Measurements from ENCODE around the gene WBP1.

DNA sequence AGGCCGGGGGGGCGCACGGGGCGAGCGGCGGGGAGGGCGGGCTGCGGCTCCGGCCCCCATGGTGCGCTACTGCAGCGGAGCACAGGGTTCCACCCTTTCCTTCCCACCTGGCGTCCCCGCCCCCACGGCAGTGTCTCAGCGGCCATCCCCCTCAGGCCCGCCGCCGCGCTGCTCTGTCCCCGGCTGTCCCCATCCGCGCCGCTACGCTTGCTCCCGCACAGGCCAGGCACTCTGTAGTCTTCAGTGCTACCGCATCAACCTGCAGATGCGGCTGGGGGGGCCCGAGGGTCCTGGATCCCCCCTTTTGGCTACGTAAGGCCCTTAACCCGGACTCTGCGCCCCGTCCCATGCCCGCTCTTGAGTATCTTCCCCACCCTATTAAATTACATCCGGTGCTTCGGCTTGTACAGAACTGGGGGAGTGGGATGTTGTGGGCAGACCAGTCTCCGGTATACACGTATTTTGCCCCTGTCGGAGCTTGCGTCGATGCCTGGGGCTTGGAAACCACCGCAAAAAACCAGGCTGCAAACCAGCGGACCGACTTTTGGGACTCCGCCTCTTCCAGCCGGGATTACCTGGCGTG lies 598 bp upstream of the WBP1 start:
- TF ChIP-seq PATZ1 (CRISPR knock-in tag; IDR thresholded peaks at IDR 0.05; ENCODE audit: borderline replicate concordance): no peak
- TF ChIP-seq ZNF565 (CRISPR knock-in tag; conservative IDR thresholded peaks at IDR 0.05; ENCODE audit: low read depth): no peak
- TF ChIP-seq PPARA (CRISPR knock-in tag; IDR thresholded peaks at IDR 0.05; ENCODE audit: borderline replicate concordance): no peak
- TF ChIP-seq SNAI2 (CRISPR knock-in tag; IDR thresholded peaks at IDR 0.05): no peak
- no peak for TF ChIP-seq CSDC2 (CRISPR knock-in tag; IDR thresholded peaks at IDR 0.05)
- no peak for TF ChIP-seq ZC3H10 (CRISPR knock-in tag; IDR thresholded peaks at IDR 0.05)
- no peak for TF ChIP-seq RARB (CRISPR knock-in tag; IDR thresholded peaks at IDR 0.05)
- no peak for TF ChIP-seq ZNF8 (CRISPR knock-in tag; IDR thresholded peaks at IDR 0.05)
- no peak for TF ChIP-seq ZNF70 (CRISPR knock-in tag; IDR thresholded peaks at IDR 0.05)
- TF ChIP-seq ZFP3 (CRISPR knock-in tag; IDR thresholded peaks at IDR 0.05): no peak
- no peak for TF ChIP-seq BACH2 (CRISPR knock-in tag; IDR thresholded peaks at IDR 0.05; ENCODE audit: borderline replicate concordance)
